Choroid plexus epithelial cell (primary cell): Measurements from ENCODE around the gene HLCS.

Experiments
- DNase-seq: peaks from one replicate; pipeline ENCODE4 v3.0.0-alpha.2; 2010; ENCODE audit warnings: low read depth
- H3K4me3 ChIP-seq: 2 replicates; pipeline ENCODE4 v1.5.1; 2011; ENCODE audit warnings: low read depth, mild to moderate bottlenecking, control low read depth, low read length, moderate library complexity
- CTCF ChIP-seq: conservative IDR thresholded peaks from 2 replicates; pipeline ENCODE4 v1.5.1; 2011; ENCODE audit warnings: low read depth, mild to moderate bottlenecking, control low read depth, inconsistent platforms, low read length, moderate library complexity

Gene HLCS

DNA sequence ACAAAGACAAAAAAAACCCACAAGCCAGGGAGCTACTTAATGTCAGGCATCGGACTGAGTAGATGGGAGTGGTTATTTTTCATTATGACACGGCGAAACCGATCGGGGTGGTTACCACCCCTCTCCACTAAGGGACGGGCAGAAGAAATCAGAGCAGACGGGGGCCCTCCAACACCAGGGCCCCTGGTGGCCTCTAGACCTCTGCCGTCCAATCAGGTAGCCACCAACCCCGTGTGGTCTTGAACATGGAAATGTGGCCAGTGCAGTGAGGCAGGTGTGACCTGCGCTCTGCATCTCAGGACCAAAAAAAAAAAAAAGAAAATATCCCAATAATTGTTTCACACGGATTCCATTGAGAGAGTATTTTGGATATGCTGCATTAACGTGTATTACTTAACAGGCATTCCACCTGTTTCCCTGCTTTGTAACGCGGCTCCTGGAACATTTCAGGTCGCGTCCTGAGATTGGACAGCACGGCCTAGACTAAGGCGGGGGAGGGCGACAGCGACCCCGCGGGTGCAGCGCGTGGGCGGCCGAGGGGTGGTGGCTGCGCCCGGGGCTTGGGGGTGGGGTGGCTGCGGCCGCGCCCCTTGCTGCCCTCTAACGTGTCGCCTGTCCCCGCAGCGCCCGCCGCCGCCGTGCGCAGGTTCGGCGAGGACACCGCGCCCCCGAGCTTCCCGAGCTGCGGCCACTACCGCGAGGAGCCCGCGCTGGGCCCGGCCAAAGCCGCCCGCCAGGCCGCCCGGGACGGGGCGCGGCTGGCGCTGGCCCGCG, 219.2 kb downstream of the HLCS start:
- peak overlapping the region; percentile 55 for H3K4me3 ChIP-seq
- no peak for TF ChIP-seq CTCF
- no peak for DNase-seq

DNA sequence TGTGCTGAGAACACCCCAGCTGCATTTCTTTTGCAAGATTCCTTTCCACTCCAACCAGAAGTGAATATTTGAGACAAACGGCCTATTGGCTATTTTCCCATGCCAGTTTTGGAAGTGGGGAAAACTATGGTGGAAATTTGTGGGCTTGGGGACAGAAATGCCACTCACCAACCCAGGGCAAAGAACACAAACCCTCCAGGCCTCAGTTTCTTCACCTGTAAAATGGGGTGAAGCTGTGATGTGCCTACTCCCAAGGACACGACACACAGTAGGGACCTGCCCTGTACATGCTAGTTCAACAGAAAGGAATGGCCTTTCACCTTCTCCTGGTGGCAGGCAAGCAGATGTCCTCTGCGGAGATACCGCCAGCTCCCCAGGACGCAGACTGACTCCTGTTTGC, 221.0 kb downstream of the HLCS start:
- TF ChIP-seq CTCF: no peak
- H3K4me3 ChIP-seq: no peak overlapping the region
- DNase-seq: no peak

GRCh38 chr21:36744560-36745231, 221.8 kb downstream of the HLCS start:
- TF ChIP-seq CTCF: no peak
- no peak overlapping the region for H3K4me3 ChIP-seq
- no peak for DNase-seq

GRCh38 chr21:36744190-36744559, 222.3 kb downstream of the HLCS start:
- DNase-seq: no peak
- TF ChIP-seq CTCF: no peak
- H3K4me3 ChIP-seq: no peak overlapping the region

- no peak for TF ChIP-seq CTCF
- no peak overlapping the region for H3K4me3 ChIP-seq
- no peak for DNase-seq
Measured at GRCh38 chr21:36743446-36743845, 223.0 kb downstream of the HLCS start.

- no peak for DNase-seq
- TF ChIP-seq CTCF: no peak
Measured at GRCh38 chr21:36743008-36743407, 223.5 kb downstream of the HLCS start.

DNA sequence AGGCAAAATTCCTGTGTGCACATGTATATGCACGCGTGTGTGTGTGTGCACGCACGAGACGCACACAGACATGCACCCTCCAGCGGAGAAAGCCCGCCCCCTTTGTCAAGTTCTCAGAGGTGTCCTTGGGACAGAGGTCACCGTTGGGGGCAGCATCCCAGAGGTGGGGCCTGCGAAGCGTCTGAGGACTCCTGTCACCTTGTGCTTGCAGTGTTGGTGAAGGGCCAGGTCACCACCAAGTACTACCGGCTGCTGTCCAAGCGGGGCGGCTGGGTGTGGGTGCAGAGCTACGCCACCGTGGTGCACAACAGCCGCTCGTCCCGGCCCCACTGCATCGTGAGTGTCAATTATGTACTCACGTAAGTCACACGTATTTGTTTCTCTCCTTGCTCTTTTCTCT, 225.0 kb downstream of the HLCS start:
- no peak for DNase-seq
- no peak overlapping the region for H3K4me3 ChIP-seq
- TF ChIP-seq CTCF: no peak

More at GRCh38 chr21:36743008-36743407, 223.5 kb downstream of the HLCS start:
- no peak overlapping the region for H3K4me3 ChIP-seq
